Heart left ventricle (tissue), 13 donors: ENCODE measurements around the gene MAGI2.

Experiments
- CTCF ChIP-seq, 12 donors: fragments of 200-600 bp; sonication (generic) in 4 of 12; IDR thresholded peaks; one replicate each; pipeline versions ENCODE4 v1.5.0 to v1.8.0; 2018 to 2022; ENCODE audit warnings: antibody characterized with exemption in 12 of 12, mild to moderate bottlenecking in 5 of 12
- POLR2A ChIP-seq, 2 donors: fragments of 450-650 bp; IDR thresholded peaks; one replicate each; pipeline ENCODE4 v1.6.1; 2017; ENCODE audit warnings: antibody characterized with exemption in 2 of 2, mild to moderate bottlenecking in 2 of 2, moderate library complexity in 2 of 2
- donor health status: ischemic (EF 13 %, LVEDD 7.1; RV severe dilation, severe dysfunction).
- donor health status: DM: no; HTN: yes; CAD: no.
- donor health status: DM: no; HTN: no; CAD: no.
- donor health status: ischemic (EF 25% LVEDD 6.9; RV normal size, moderate dysfunction).
- donor health status: ischemic (EF 25% LVEDD 5.7; RV mildly dilated, moderate dysfunction).
- donor health status: ischemic (EF 35%, LVEDD 5.7; RV mildly dilated, moderate dysfunction).
- donor health status: nonischemic (EF 11% LVEDD 7.7; RV severe dilation, severe dysfunction).
- donor health status: DM: yes; HTN: yes; CAD: no.
- donor health status: PGD.
- donor health status: ischemic (EF 29% LVEDD 5.4; RV normal size, mild dysfunction).
- donor health status: nonischemic (EF 23%, LVEDD 6.1; RV moderate dilation, normal function).

GRCh38 chr7:78095549-78095948, 1357.9 kb downstream of the MAGI2 start:
- no peak for TF ChIP-seq POLR2A (IDR thresholded peaks at IDR 0.05)
- no peak for TF ChIP-seq CTCF (IDR thresholded peaks at IDR 0.05)
